Measurements from ENCODE around the gene UBE2E3.

Gene UBE2E3

DNA sequence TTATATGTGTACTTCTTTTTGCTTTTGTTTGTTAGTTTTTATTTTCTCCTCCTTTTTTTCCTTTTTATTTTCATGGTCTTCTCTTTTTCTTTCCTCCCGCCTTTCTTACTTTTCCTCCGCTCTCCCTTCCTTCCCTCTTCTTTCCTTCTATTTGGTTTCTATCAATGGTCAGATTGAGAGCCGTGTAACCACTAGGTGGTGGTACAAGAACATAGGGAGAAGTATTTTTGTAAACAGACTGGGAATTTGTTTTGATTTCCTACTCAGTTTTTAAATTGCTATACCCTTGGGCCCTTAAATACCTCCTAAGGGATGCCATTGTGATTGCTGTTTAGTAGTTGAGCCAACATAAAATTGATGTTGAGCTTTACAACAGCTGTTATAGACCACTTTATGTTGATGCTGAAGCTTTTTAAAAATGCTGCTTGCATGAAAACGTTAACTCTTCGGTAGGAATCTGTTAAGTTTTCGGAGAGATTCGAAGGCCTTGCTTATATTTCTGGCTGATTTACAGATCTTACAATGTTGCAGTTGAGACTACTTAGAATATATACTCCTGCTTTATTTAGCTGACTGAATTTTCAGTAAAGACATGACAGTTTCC, 124.2 kb downstream of the UBE2E3 start:
- TF ChIP-seq, protein P1, sequence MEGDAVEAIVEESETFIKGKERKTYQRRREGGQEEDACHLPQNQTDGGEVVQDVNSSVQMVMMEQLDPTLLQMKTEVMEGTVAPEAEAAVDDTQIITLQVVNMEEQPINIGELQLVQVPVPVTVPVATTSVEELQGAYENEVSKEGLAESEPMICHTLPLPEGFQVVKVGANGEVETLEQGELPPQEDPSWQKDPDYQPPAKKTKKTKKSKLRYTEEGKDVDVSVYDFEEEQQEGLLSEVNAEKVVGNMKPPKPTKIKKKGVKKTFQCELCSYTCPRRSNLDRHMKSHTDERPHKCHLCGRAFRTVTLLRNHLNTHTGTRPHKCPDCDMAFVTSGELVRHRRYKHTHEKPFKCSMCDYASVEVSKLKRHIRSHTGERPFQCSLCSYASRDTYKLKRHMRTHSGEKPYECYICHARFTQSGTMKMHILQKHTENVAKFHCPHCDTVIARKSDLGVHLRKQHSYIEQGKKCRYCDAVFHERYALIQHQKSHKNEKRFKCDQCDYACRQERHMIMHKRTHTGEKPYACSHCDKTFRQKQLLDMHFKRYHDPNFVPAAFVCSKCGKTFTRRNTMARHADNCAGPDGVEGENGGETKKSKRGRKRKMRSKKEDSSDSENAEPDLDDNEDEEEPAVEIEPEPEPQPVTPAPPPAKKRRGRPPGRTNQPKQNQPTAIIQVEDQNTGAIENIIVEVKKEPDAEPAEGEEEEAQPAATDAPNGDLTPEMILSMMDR (conservative IDR thresholded peaks at IDR 0.05; ENCODE audit: control insufficient read depth, insufficient read depth, low read depth, low read length), result peak; percentile 84
- DNase-seq (ENCODE audit: low read depth), result peak; percentile 79

DNA sequence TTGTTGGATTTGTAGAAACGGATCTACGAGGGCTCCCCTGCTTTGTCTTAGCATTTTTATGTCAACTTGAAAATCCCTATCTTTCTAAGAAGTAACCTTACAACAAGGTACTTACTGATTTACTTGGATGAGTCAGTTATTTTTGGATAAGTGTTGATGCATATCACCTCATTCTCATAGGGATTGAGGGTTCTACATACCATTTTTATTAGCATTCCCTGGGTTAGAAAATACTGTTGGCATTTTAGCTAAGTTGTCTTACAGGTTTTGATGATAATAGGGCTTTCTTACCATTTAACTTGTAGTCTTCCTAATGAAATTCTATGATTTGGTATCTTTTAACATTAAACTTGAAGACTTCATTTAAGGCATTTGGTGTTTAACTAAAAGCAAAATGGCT, 125.2 kb downstream of the UBE2E3 start:
- DNase-seq (ENCODE audit: low read depth), result no peak
- TF ChIP-seq, protein P1 (conservative IDR thresholded peaks at IDR 0.05; ENCODE audit: control insufficient read depth, insufficient read depth, low read depth, low read length), result no peak
- H3K4me3 ChIP-seq (ENCODE audit: control insufficient read depth, low read depth, low read length), result no peak overlapping the region

More for the DNA sequence above, 124.2 kb downstream of the UBE2E3 start:
- no peak overlapping the region for H3K4me3 ChIP-seq (ENCODE audit: control insufficient read depth, low read depth, low read length)

DNA sequence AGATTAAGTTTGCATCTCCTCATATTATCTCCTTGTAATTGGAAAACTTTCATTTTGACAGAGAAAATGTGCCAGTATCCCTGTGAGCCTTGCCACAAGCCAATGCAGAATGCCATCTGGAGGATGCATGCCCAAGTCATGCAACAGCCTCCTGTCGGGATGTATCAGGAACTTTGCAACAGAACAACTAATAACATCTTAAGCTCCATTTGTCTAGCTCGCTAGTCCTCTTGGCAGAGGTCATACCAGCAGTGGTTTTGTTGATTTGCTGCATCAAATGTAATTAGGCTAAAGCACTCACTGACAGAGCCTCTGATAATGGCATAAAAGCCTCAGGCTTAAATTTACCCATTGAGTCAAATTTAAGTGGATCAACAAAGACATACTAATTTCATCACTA, 125.8 kb downstream of the UBE2E3 start:
- TF ChIP-seq, protein P1 (conservative IDR thresholded peaks at IDR 0.05; ENCODE audit: control insufficient read depth, insufficient read depth, low read depth, low read length), result no peak
- no peak overlapping the region for H3K4me3 ChIP-seq (ENCODE audit: control insufficient read depth, low read depth, low read length)
- DNase-seq (ENCODE audit: low read depth), result peak; percentile 12

DNA sequence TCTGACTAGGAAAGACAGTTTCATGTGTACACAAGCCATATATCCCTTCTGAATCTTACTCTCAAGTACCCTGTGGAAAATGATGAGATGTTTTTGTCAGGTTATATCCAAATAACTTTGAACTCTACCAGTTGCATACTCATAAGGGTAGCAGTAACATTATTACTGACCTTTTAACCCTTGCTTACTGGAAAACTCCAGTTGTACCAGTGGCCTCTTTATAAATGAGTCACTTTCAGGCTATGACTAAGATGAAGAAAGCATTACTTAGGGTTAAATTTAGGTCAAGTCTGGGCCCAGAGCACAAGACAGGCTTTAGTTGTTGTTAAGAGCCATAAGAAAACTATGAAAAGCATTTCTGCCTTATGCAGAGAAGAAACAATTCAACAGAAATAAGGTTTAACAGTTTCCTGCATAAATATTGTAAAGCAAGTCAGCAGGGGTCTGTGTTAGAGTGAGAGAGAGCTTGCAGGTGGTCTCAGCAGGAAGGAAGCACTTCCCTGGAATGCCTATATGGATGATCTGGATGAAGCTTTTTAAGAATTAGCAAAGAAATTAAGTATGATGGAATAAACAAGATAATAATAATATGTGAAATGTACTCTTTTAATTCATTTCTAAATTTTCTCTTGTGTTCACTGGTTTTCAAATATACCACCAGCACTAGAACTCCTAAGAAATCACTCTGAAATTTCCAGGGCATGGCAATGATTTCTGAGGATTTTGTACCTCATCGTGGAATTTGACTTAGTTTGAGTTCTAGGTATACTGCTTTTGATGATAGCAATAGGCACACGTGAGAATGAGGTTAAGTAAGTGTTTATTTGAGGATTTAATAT, 126.6 kb downstream of the UBE2E3 start:
- TF ChIP-seq, protein P1 (conservative IDR thresholded peaks at IDR 0.05; ENCODE audit: control insufficient read depth, insufficient read depth, low read depth, low read length), result no peak
- H3K4me3 ChIP-seq (ENCODE audit: control insufficient read depth, low read depth, low read length), result no peak overlapping the region
- DNase-seq (ENCODE audit: low read depth), result peak; percentile 93

DNA sequence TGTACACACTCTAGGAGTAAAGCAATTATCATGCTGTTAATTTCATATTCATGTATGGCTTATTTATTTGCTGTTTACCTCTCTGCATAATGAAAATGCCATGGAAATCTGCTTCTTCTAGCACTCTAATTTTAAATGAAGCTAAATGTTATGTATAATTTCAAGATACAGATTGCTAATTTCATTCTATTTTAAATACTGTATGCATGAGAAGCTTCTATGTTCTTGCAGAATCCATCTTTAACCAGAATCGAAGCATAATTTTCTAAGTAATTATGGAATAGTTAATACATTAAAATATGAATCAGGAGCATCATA, 127.2 kb downstream of the UBE2E3 start:
- TF ChIP-seq, protein P1 (conservative IDR thresholded peaks at IDR 0.05; ENCODE audit: control insufficient read depth, insufficient read depth, low read depth, low read length), result no peak
- H3K4me3 ChIP-seq (ENCODE audit: control insufficient read depth, low read depth, low read length), result no peak overlapping the region
- no peak for DNase-seq (ENCODE audit: low read depth)

DNA sequence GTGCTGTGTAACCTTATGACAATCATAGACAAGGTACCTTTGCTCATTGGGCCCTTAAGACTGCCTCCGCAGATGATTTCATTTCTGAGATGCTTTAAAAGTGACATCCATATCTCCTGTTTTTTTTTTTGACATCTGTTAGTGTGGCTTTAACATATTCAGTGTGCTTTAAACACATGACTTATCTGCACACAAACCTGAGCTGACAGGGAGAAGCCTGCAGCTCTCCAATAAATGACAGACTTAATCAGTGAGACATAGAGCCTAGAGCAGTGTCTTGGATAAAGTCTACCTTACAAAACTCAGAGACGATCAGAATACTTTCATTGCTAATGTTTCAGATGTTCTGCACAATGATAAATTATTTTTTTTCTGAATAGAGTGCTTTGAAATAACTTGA, 130.7 kb downstream of the UBE2E3 start:
- DNase-seq (ENCODE audit: low read depth), result no peak
- no peak overlapping the region for H3K4me3 ChIP-seq (ENCODE audit: control insufficient read depth, low read depth, low read length)
- TF ChIP-seq, protein P1 (conservative IDR thresholded peaks at IDR 0.05; ENCODE audit: control insufficient read depth, insufficient read depth, low read depth, low read length), result no peak

All from fibroblast of mammary gland (primary cell).